ENCODE measurements around the gene KIF4B. TPM values are rescaled to one million over a fixed set of nuclear protein-coding genes. Genes with fewer than 3 reads are reported as not detected.

Gene KIF4B
- total RNA-seq, 1 experiment from 2014 or later, result 0.07 TPM

DNA sequence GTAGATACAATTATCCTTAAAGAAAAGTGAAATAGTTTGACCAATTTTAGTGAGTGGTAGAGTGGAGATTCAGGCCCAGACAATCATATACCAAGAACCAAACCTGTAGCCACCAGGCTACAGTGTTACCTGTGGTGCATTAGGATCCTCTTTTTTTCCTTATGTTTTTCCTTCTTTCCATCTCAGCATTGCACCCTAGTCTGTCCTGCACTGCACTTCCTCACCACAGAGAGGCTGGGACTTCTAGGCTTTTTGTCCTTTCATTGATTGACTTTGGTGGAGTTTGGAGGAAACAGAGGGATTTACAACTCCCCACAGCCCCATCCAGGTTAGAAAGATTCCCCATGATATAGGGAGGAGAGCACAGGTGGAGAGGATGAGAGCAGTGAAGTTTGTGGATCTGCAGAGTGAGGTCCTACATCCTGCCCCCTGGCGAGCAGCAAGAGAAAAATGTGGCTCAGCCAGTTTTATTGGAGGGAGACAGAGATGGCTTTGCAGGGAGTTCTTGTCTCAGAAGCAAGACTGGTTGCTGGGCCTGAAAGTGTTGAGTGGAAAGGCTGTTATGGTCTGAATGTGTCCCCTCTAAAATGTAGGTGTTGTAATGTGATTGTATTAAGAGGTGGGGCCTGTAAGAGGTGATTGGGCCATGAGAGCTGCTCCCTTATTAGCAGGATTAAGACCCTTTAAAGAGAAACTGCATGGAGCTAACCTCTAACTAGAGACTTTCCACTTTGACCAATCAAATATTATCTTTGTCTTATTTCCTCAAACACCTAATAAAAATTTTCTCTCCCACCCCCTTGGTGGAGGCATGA, 36.2 kb downstream of the KIF4B start:
- Histone ChIP-seq H3K79me2 (ENCODE audit: insufficient read depth, low read length) (no peaks in the 10 kb centered on the region), H4K91ac (ENCODE audit: insufficient read length, low read depth, low read length) (no peak overlapping the region), H2BK12ac (ENCODE audit: insufficient read length, low read depth, low read length) (no peak overlapping the region), H3K23me2 (ENCODE audit: insufficient read length, low read depth, low read length, poor library complexity, severe bottlenecking) (no peaks in the 10 kb centered on the region), H3K9ac (ENCODE audit: extremely low read depth, insufficient read length, low read length) (no peak overlapping the region), H3K27ac (ENCODE audit: insufficient read length, low read depth, low read length) (no peak overlapping the region), H2BK20ac (ENCODE audit: low read depth, low read length, poor library complexity, severe bottlenecking) (no peak overlapping the region), H4K8ac (replicated peaks; ENCODE audit: insufficient read length, low read depth, low read length) (no peak overlapping the region), H3K4me2 (ENCODE audit: insufficient read depth, insufficient read length, low read length) (no peak overlapping the region), H3K18ac (ENCODE audit: insufficient read length, low read depth, low read length) (no peak overlapping the region), H3K4ac (ENCODE audit: low read depth, low read length) (no peak overlapping the region), H3K4me1 (ENCODE audit: insufficient read depth, low read length) (peaks cover 13% of the 10 kb centered on the region; the same call in 1 of the 2 replicates), H2BK15ac (ENCODE audit: low read depth, low read length) (no peak overlapping the region), H2AFZ (ENCODE audit: low read length) (peak overlapping the region; percentile 46), H2BK120ac (ENCODE audit: low read depth, low read length, poor library complexity, severe bottlenecking) (no peak overlapping the region), H4K20me1 (ENCODE audit: control insufficient read depth, insufficient read depth, insufficient read length) (no peaks in the 10 kb centered on the region), H3K56ac (ENCODE audit: insufficient read length, low read depth, low read length) (no peak overlapping the region), H3K9me3 (ENCODE audit: control insufficient read depth, low read depth, low read length) (no peaks in the 10 kb centered on the region), H3K27me3 (ENCODE audit: insufficient read depth, low read length) (no peaks in the 10 kb centered on the region), H3T11ph (ENCODE audit: low read length) (no peak overlapping the region), H2BK5ac (ENCODE audit: insufficient read length, low read length) (no peak overlapping the region), H3K23ac (ENCODE audit: insufficient read length, low read depth, low read length) (no peak overlapping the region), H4K5ac (ENCODE audit: insufficient read length, low read depth, low read length) (no peak overlapping the region), H3K79me1 (ENCODE audit: insufficient read depth, low read depth, low read length, poor library complexity, severe bottlenecking) (no peaks in the 10 kb centered on the region), H2AK5ac (ENCODE audit: insufficient read length, low read length) (no peak overlapping the region), H3K14ac (ENCODE audit: insufficient read depth, low read length) (no peak overlapping the region)
- DNase-seq, result peak; percentile 76
- Mint-ChIP-seq H3K36me3 (ENCODE audit: insufficient read depth in 1 of 3, low read depth in 3 of 3) (peaks cover 0 to 2% (median 0%) of the 10 kb centered on the region in 3 experiments; a peak in 1 of 7 replicates), H3K27ac (peak overlapping the region in 2 of 3 experiments; percentile 52 to 73; a peak in 4 of 7 replicates), H3K27me3 (ENCODE audit: low read depth) (no peaks in the 10 kb centered on the region), H3K4me3 (0 out of 5 replicates have a peak overlapping the region, but pooled peaks of 1 of the 2 experiments have one; percentile 15), H3K4me1 (peaks cover 81 to 82% of the 10 kb centered on the region in 2 experiments), H3K9me3 (peaks cover 0 to 3% of the 10 kb centered on the region in 2 experiments; a peak in 3 of 5 replicates)
- TF ChIP-seq, protein P1, sequence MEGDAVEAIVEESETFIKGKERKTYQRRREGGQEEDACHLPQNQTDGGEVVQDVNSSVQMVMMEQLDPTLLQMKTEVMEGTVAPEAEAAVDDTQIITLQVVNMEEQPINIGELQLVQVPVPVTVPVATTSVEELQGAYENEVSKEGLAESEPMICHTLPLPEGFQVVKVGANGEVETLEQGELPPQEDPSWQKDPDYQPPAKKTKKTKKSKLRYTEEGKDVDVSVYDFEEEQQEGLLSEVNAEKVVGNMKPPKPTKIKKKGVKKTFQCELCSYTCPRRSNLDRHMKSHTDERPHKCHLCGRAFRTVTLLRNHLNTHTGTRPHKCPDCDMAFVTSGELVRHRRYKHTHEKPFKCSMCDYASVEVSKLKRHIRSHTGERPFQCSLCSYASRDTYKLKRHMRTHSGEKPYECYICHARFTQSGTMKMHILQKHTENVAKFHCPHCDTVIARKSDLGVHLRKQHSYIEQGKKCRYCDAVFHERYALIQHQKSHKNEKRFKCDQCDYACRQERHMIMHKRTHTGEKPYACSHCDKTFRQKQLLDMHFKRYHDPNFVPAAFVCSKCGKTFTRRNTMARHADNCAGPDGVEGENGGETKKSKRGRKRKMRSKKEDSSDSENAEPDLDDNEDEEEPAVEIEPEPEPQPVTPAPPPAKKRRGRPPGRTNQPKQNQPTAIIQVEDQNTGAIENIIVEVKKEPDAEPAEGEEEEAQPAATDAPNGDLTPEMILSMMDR (conservative IDR thresholded peaks at IDR 0.05), result peak; percentile 64
- no CpG with 5 or more reads among the region's 1 CpG for WGBS (ENCODE audit: extremely low coverage, insufficient read length, low lambda C conversion rate)

Measured in H9 (cell line).